GM23248 (cell line): ENCODE measurements around the gene ARL4C.

Experiments used
- EZH2 ChIP-seq: fragments of 200-600 bp; sonication (generic); IDR thresholded peaks from 2 replicates; pipeline ENCODE4 v1.6.1; 2018; ENCODE audit warnings: antibody characterized with exemption, mild to moderate bottlenecking; ENCODE audit not compliant: insufficient read depth, poor library complexity, severe bottlenecking
- EZH2phosphoT487 ChIP-seq: fragments of 200-600 bp; sonication (generic); IDR thresholded peaks from 2 replicates; pipeline ENCODE4 v1.6.1; 2018; ENCODE audit warnings: antibody characterized with exemption, moderate library complexity, mild to moderate bottlenecking, low read depth; ENCODE audit not compliant: insufficient read depth

GRCh38 chr2:234492717-234493485 lies 4.0 kb downstream of the ARL4C start:
- TF ChIP-seq EZH2phosphoT487: no peak
- no peak for TF ChIP-seq EZH2
